ENCODE measurements around the gene NLGN2.
A peak's percentile ranks its signal among the peaks of the same experiment; 100 is the strongest.

Gene NLGN2

GRCh38 chr17:7438656-7439460, 31.2 kb downstream of the NLGN2 start:
- no peak for DNase-seq

DNA sequence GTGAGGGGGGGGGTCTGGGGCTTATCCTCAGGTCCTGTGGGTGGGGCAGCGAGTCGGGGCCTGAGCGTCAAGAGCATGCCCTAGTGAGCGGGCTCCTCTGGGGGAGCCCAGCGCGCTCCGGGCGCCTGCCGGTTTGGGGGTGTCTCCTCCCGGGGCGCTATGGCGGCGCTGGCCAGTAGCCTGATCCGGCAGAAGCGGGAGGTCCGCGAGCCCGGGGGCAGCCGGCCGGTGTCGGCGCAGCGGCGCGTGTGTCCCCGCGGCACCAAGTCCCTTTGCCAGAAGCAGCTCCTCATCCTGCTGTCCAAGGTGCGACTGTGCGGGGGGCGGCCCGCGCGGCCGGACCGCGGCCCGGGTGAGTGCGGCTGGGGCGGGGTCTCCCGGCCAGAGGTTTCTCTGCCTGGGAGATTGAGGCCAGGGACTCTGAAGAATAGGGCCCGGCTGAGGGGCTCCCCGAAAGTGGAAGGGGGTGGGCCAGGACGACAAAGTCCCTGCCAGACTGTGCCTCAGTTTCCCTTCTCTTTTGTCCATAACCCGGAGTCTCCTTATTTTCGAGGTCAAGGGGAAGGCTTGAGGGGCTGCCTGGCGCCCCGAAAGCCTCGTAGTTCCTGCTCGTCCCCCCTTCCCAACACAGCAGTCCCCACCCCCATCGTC, 31.9 kb downstream of the NLGN2 start, which contains the start of gene FGF11:
Gene FGF11, plus strand, starts transcription at position 51 of the 651 bp plus-strand sequence. Its CDS starts 109 bp downstream, at position 160.
- no peak for DNase-seq

DNA sequence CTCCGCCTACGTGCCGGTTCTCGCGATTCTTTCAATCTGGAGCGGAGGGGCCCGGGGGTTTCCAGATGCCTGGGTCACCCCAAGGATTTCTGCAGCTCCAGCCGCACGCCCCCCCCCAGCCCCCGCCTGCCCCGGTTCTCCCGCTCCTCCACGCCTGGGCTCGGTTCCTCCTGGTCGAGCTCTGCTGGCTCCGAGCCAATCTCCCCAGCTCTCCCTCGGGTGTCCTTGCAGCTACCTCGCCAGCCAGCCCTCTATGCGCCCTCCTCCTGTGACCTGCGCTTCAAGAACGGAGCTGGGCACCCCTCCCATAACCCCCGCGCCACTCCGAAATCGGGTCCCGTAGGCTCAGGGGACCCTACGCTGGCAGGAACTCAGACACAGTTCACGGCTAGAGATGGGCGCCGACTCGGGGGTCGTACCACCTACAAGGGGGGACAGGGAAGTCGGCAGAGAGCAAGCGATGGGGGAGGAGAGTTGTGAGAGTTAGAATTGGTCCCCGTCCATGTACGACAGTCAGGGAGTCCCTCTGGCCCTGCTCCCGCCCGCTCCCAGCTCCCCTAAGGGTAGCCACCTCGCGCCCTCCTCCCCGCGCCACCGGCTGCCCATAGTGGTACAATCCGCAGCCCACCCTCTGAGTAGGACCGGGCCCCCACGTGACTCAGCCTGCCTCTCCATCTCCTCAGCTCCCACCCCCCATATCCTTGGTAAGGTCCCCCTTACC, 32.6 kb downstream of the NLGN2 start:
- DNase-seq: peak; percentile 80

DNA sequence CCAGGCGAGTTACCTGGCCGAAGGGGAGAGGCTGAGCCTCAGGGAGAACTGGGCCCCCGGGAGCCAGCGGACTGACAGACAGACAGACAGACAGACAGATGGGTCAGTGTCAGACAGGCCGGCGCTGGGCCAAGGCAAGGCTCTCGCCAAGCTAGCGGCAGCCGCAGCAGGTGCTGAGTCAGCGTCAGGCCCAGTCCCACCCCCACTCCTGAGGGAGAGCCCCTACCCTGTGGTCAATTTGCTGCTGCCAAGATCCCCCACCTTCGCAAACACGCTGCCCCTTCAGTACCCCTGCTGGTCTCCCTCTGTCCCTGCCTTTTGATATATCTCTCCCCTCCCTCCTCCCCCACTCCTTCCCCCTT, 33.2 kb downstream of the NLGN2 start:
- DNase-seq: peak; percentile 80

DNA sequence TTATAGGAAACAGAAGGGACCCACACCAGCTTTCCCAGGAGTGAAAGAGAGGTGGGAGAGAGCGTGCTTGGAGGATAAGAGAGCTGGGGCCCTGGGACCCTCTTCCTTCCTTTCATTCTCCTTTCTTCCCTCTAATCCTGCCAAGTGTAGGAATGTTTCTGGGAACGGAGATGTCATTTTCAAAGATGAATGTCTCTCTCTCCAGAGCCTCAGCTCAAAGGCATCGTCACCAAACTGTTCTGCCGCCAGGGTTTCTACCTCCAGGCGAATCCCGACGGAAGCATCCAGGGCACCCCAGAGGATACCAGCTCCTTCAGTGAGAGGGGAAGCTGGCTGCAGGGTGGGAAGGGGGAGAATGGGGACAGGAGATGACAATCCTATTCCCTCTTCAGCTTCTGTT, 33.6 kb downstream of the NLGN2 start:
- no peak for DNase-seq

- no peak for DNase-seq
Observed at GRCh38 chr17:7442142-7442541, 34.5 kb downstream of the NLGN2 start.

DNA sequence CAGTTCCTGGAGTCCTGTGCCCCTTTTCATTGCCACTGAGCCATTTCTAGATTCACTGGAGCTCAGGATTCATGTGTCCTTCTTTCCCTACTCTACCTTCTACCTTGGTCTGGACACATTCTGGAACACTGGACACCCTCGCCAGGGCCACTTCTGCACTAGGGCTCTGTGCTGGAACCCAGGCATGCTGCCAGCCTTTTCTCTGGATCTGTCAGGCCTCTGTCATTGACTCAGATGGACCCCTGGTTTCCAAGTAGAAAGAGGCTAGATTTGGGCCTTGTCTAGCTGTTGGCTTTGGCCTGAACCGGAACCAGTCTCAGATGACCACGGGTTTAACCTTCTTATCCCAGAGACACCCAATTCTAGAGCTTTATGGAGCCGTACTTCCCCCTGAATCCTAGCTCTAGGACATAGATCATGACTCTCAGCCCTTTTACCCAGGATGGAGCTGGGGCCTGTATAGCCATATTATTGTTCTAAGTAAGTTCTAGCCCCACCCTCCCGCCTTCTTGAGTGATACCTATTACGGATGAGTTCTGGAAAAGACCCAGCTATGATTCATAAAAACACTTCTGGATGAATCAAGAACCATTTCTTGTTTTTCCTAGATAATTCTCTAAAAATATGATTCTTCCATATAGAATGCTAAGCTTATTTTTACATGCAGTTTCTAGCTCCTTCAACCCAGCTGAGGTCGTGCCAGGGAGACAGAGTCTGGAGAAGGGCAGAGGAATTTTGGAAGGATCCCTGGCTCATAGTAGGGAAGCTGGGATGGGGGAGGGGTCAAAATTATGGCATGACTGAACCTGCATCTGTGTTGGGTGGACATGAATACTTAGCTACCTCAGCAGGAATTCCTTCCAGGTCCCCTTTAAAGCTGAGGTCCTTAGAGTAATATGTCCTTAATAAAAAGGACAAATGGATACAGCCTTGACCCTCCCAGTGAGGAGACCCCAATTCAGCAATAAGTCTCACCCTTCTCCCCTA, 36.1 kb downstream of the NLGN2 start:
- DNase-seq: no peak

DNA sequence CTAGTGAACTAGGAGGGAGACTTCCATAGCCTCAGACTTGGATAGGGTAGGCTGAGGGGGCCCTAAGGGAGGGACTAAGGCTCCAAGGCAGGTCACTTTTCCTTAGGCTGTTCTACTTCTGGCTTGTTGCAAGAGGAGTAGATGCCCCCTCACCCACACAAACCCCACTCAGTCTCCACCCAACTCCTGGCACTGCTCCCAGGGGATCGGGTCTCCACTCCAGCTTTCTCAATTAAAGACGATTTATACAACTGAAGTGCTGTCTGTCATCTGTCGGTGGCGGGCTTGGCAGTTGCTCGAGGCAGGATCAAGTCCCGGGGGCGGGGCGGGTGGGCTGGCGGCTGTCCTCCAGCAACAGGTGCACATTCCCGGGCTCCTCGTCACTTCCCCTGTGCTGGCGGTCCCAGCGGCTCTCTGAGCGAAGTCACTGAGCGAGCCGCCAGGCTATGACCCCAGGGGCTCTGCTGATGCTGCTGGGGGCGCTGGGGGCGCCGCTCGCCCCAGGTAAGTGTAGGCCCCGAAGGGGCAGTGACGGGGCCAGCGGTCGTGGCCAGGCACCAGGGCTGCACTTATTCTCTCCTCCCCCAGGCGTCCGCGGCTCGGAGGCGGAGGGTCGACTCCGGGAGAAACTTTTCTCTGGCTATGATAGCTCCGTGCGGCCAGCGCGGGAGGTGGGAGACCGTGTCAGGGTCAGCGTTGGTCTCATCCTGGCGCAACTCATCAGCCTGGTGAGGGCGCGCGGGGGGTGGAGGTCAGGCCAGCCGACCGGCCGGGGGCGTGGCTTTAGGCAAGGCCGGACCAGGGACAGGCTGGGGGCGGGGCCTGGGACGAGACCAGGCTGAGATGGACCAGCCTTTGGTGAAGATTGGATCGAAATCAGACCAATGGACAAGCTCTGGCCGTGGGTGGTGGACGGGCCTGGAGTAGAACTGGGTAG, 37.3 kb downstream of the NLGN2 start, which contains the start of gene CHRNB1:
Gene CHRNB1, plus strand, starts transcription at position 380 of the 937 bp plus-strand sequence. Its CDS starts 67 bp downstream, at position 447.
- peak; percentile 6 for DNase-seq

- DNase-seq: peak; percentile 37
Observed at GRCh38 chr17:7445619-7445968, 37.9 kb downstream of the NLGN2 start.

GRCh38 chr17:7448461-7448860, 40.8 kb downstream of the NLGN2 start:
- no peak for DNase-seq

DNA sequence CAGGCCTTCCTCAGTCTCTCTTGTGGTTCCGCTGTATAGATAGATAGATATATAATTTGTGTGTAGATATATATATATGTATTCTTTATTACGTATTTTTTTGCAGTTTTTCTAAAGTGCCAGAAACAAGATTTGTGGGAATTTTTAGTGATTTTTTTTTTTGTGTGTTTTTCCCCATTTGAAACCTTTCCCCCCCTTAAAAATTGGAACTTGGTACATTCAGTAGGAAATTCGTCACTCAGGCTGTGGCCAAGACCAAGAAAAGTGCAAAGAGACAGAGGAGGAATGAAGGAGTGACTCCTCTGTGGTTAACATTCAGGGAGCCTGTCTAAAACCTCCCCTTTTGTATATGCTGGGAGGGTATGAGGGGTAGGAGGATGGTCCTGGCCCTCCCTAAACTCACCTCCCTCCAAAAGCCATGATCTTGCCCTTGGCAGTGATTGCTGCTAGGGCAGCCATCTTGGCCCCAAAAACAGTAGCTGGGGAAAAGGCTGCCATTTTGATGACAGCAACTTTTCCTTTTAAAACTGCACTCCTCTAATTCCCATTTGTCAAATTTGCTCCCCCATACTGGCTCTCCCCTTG, 52.4 kb downstream of the NLGN2 start:
- no peak for DNase-seq

GRCh38 chr17:7460850-7461660, 53.4 kb downstream of the NLGN2 start:
- no peak for DNase-seq

GRCh38 chr17:7462474-7463371, 55.1 kb downstream of the NLGN2 start:
- DNase-seq: no peak

- DNase-seq: no peak
Observed at GRCh38 chr17:7463372-7463846, 55.8 kb downstream of the NLGN2 start.

DNA sequence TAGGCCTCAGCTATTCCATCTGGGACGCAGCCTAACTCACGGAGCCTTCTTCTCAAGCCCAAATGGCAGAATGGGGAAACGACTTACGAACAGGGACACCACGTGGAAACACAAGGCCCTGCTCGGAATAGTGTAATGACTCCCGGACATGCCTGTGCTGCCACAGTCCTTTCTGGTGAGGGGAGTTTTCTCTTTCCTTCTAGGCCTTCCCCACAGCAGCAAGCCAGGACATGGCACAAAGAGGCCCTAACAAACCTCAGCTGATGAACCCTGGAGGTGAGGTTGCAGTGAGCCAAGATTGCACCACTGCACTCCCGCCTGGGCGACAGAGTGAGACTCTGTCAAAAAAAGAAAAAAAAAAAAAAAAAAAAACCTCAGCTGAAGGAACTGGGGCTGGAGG, 56.4 kb downstream of the NLGN2 start:
- DNase-seq: no peak

DNA sequence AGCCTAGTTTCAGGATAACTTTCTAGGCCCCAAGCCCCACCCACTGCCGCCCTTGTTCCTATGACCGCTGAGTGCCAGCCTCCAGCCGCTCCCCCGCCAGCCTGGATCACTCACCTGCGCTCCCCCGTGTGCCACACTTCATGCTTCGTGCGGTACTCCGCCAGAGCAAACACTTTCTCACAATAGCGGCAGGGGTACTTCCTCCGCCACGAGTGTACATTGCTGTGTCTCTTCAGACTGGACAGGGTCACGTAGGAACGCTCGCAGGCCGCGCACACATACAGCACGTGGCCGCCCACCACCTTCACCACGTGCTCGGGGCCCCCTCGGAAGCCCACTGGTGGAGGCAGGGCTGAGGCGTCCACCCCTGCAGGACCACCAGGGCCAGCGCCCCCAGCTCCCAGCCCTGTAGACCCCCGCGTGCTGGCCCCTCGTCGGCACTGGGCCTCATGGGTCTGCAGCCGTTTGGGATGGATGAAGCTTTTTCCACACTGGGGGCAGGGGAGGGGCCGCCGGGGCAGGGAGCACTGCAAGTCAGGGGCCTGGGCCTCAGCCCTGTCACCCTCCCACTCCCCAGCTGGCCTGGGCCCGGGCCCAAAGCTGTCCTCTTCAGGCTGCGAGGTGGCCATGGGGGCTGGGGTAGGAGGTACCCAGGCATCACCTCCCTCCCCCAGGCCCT, 58.1 kb downstream of the NLGN2 start:
- no peak for DNase-seq

GRCh38 chr17:7466318-7466638, 58.6 kb downstream of the NLGN2 start:
- no peak for DNase-seq

DNA sequence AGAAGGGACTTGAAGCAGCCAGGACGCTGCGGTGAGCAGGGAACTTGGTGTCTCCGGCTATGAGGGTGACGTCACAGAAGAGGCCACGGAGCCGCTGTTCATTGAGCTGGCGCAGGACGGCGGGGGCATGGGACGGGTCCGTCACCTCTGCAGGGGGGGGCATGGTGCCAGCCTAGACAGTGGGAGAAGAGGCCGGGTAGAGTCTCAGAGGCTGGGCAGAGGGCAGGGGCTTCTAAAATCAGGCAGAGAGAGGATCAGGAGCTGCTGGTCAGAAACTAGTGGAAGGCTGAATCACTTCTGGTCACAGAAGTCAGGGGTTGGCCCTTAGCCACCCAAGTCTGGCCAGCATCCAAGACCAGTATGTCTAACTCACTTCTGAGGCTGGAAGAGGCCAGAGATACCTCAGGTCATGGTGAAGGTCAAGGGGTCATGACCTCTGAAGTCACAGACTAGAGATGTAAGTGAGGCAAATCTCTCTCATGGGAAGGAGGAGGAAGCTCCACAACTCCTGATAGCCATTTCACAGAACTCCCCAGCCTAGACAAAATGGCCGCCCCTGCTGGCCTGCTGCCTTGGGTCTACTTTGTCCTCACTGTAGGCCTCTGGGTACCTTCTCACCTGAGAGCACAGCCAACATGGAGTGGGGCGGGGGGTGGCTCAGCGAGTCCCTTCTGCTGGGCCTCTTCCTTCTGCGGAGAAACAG, 59.1 kb downstream of the NLGN2 start:
- DNase-seq: no peak

Data from NCI-H2227 treated with DMSO at 0.1 percent for 48 hours (cell line).